Measurements from ENCODE around the gene SRGAP3.

GRCh38 chr3:8988384-8988655 is 261.1 kb downstream of the SRGAP3 start:
- no peak for TF ChIP-seq CTCF (IDR thresholded peaks at IDR 0.05)
- TF ChIP-seq EZH2 (IDR thresholded peaks at IDR 0.05; ENCODE audit: borderline replicate concordance, insufficient read depth, low read depth, low read length, poor library complexity, severe bottlenecking), result no peak

Data from B cell (primary cell).